GM12873 (cell line): ENCODE measurements around the gene HERC3.

Experiments used
- TF ChIP-seq, protein P1 (sequence below): IDR thresholded peaks from 2 replicates; pipeline ENCODE4 v1.5.1; 2012; ENCODE audit warnings: low read depth, mild to moderate bottlenecking, moderate library complexity, low read length, control low read depth; ENCODE audit not compliant: insufficient read depth; ENCODE audit errors: missing control alignments

HERC3 gene

DNA sequence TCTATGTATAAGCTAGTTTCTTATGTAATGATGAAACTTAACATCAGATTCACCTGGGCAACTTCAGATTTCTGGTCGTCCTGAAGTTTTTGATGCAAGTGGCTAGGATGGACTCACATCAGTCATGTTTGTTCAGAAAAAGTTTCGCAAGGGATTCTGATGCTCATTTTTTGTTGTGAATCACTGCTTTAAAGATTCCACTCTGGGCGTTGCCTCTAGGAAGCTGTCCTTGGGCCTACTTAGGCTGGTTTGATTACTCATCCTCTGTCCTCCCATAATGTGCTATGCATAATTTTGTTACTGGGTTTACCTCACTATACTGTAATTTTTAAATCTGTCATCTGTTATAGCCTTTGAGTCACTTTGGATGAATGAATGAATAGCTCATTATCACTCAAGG, 30.8 kb downstream of the HERC3 start:
- TF ChIP-seq, protein P1, sequence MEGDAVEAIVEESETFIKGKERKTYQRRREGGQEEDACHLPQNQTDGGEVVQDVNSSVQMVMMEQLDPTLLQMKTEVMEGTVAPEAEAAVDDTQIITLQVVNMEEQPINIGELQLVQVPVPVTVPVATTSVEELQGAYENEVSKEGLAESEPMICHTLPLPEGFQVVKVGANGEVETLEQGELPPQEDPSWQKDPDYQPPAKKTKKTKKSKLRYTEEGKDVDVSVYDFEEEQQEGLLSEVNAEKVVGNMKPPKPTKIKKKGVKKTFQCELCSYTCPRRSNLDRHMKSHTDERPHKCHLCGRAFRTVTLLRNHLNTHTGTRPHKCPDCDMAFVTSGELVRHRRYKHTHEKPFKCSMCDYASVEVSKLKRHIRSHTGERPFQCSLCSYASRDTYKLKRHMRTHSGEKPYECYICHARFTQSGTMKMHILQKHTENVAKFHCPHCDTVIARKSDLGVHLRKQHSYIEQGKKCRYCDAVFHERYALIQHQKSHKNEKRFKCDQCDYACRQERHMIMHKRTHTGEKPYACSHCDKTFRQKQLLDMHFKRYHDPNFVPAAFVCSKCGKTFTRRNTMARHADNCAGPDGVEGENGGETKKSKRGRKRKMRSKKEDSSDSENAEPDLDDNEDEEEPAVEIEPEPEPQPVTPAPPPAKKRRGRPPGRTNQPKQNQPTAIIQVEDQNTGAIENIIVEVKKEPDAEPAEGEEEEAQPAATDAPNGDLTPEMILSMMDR, result no peak

GRCh38 chr4:88628746-88629145, 36.5 kb downstream of the HERC3 start:
- TF ChIP-seq, protein P1, result no peak

GRCh38 chr4:88629826-88630225, 37.5 kb downstream of the HERC3 start:
- TF ChIP-seq, protein P1, result no peak

- TF ChIP-seq, protein P1, result no peak
Measured at GRCh38 chr4:88630756-88631155, 38.5 kb downstream of the HERC3 start.

- TF ChIP-seq, protein P1, result no peak
Measured at GRCh38 chr4:88643932-88644331, 51.7 kb downstream of the HERC3 start.

GRCh38 chr4:88645994-88646393, 53.7 kb downstream of the HERC3 start:
- TF ChIP-seq, protein P1, result no peak

DNA sequence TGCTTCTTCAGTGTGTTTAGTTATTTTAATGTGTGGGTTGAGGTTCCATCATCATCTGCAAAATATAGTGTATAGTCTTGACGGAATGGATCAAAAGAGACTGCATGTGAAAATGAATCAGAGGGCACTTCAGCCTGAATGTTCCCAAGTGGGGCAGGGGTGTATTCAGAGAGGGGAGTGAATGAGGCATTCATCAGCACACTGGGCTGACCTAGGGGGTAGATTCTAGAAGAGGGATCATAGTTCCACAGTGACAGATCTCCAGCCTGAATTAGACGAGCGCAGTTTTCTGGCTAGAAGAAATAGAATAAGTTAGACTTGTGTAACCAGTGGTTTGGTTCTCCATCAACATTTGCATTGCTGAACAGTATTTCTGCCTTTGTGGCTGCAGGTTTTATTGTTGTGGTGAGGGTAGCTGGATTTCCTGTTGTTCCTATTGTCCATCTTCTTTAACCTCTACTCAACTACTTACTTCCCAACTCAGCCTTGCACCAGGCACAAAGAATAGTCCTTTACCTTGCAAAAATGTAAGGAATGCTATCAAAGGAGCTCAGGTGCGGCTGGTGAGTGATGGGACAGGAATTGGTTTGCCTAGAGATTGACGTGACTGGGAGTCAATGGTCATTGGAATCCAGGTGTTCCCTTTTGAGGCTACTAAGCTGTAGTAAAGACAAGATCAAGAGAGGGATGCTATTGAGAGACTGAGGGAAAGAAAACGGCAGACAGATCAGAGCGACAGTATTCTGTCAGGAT, 54.4 kb downstream of the HERC3 start:
- TF ChIP-seq, protein P1, result no peak
